GM19025 (cell line): ENCODE measurements around the gene OR52J3.
"Not testable (repeated sequence)": the region's sequence is repeated elsewhere in the genome, so short reads cannot be mapped to it uniquely, and the experiment has no call there.

ENCODE experiments used
- ATAC-seq: cut with Tn5 transposase; IDR thresholded peaks from one replicate; pipeline ENCODE4 v1.9.1; 2021; ENCODE audit warnings: mild to moderate bottlenecking, low read depth, moderate library complexity; ENCODE audit not compliant: unreplicated experiment

The OR52J3 gene

DNA sequence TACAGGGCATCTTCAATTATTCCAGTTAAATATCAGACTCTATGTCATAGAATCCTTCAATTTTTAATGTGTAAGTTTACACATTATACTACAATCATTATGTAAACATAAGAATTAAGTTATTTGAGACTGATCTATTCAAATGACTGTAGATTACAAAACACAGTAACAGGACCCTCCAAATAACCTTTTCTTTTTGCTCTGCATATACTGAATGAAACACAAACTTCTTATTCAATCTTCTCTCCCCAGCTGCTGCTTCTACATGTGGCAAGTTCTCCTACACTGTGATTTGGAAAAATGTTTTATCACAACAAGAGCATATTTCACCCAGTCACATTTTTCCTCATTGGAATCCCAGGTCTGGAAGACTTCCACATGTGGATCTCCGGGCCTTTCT is at the start of gene OR52J3:
TSS of gene OR52J3 (plus strand) at position 301 of the 400 bp plus-strand sequence. CDS start at position 301, 0 bp downstream.
- ATAC-seq = no peak

DNA sequence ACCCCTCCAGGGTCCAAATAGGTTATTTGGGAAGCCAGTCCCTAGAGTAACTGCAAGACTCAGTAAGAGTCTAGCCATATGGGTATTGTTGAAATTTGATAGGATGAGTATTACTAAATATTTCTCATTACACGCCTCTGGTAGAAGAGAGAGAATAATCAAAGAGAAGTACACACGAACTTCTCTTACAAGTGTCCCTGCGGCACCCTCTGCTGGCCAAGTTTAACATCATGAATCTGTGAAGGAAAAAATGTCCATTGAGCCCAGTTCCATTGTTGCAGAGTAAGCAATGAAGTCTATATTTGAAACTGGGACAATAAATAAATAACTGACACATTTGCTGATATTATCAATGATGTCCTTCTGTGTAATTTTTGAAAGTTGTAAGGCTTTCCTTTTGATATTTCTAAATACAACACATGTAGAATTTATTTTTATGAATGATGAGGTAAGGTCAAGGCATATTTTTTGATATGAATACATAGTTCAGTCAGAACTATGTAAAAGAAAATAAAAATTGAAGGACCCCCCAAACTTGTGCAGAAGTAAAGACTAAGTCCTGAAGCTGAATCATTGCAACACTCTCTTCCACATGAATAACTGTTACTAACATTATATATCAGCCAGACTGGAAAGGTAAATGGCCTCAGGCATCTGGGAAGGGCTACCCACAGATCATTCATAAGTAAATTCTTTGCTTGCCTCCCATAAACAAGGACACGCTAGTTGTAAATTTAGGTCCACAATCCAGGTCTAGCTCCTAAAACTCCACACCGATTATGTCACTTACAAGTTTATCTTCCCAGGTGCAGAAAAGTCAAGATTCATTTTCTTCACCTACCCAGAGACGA is 41.7 kb upstream of the OR52J3 start:
- no peak for ATAC-seq

DNA sequence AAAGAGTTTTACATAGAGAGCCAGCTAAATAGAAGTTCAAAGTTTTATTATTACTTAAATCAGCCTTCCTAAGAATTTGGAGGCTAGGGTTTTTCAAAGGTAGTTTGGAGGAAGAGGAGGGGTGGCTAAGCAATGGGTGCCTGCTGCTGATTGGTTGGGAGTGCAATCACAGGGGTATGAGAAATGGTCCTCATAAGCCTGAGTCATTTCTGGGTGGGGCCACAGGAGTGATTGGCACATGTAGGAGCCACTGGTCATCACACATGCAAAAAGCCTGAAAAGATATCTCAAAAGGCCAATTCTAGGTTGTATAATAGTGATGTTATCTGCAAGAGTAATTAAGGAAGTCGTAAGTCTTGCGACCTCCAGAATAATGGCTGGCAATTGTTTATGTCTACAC is 38.8 kb upstream of the OR52J3 start:
- no peak for ATAC-seq

DNA sequence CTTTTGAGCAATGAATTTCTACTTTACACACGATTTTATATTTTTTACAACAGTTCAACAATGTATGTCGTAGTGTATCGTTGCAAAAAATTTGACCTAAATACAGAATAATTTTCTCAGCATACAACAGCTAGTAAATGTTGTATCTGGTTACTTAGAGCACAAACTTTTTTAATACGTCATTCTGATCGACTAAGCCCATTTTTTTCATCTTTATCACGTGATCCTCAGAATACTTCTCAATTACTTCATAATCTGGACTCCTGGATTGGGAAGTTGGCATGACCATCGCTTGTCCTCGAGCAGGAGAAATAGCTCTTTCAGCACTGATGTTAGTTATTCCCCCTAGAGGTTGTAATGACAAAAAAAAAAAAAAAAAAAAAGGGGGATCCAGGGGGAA is 35.1 kb upstream of the OR52J3 start:
- ATAC-seq = no peak

DNA sequence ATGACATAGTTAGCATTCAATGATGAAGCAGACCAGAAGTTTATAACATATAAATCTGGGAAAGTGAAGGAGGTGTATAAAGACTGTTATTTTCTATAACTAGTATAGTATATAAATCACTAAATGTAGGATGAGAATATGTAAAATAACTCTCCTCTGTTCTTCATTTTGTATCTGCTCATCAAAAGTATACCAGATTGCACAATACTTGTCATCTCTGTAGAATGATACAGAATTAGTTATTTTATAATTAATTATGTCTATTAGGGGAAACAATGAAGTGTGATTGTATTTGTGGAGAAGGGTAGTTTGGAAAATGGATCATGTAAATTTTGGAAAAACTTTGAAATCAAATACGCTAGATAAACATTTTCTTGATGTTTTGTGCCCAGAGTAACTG is 33.3 kb upstream of the OR52J3 start:
- no peak for ATAC-seq

DNA sequence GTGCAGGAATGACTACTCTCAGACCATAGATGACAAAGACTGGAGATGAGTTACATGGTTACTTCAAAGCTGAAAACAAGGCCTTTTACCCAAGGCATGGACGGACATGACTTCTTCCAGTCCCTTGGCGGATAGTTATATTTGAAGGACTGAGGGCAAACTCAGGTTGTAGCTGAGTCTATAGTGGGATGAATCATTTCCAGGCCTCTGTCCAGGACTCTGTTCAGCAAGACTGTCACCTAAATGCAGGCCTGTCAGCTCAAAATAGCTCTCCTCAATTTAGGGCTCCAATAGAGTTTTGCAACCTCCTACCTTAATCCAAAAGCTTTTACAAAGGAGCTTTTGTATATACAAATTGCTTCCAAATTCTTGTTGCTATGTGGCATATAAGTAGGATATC is 24.3 kb upstream of the OR52J3 start:
- no peak for ATAC-seq

DNA sequence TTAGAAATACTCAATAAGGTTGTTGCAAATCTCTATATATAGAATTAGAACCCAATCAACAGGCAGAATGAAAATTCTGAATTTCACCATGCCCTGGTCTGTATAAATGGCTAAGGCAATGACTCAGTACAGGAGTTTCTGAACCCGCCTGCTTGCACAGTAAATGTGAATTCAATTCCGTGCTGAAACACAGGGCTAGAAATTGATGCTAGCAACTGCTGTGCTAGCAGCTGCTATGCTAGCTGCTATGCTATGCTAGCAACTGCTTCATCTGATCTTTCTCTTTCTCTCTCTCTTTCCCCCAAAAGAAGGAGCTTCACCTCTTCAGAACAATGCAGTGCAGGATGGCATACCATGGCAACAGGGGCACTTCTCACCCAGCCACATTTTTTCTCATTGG is 9.7 kb upstream of the OR52J3 start:
- ATAC-seq = no peak

DNA sequence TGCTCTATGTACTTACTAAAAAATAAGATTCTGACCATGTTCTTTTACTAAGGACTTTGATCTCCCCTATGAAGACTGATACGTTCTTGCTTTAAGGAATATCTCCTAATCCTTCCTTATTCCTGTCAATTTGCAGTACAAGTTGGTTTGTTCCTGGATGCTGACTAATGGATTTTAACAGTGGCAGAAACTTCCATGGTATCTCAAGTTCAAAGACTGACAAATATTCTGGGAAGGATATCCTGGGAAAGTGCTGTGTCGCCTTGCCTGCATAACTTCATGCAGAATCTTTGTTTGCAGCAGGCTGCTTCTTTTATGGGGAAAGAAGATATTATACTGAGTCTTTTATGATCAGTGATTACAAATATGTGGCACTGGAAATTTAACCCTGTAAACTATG is 8.4 kb upstream of the OR52J3 start:
- no peak for ATAC-seq

DNA sequence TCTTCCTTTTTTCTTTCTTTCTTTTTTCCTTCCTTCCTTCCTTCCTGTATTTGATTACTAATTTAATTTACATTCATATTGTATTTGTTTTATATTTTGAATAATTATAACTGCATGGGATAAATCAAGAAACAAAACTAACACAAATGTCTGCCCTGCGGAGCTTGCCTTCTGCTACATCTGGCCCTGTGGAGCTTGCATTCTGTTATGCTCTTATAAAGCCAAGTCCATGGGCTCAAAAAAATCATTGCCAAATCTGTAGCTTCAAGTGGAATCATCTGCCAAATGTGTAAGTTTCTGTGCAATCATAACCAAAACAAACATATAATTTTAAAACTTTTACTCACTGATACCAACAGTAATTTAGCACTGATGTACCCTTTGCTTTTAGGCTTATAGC is 8.0 kb upstream of the OR52J3 start:
- ATAC-seq = no peak

DNA sequence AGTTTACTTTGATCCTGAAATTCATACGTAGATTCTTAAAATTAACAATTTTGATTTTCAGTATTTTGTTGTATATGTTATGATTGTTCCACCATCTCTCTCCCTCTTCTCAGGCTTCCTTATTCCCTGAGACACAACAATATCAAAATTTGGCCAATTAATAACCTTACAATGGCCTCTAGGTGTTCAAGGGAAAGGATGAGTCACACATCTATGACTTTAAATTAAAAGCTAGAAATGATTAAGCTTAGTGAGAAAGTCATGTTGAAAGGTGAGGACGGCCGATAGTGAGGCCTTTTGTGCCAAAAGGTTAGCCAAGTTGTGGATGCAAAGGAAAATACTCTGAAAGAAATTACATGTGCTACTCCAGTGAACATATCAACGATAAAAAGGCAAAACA is 5.5 kb upstream of the OR52J3 start:
- ATAC-seq = no peak

DNA sequence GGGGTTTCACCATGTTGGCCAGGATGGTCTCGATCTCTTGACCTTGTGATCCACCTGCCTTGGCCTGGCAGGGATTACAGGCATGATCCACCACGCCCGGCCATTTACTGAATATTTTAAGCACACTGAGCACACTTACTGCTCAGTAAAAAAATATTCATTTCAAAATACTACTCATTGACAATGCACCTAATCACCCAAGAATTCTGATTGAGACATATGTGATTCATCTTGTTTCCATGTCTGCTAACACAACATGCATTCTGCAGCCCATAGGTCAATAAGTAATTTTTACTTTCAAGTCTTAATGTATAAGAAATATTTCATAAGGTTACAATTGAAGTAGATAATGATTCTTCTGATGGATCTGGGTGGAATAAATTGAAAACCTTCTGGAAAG is 4.2 kb upstream of the OR52J3 start:
- ATAC-seq = no peak

DNA sequence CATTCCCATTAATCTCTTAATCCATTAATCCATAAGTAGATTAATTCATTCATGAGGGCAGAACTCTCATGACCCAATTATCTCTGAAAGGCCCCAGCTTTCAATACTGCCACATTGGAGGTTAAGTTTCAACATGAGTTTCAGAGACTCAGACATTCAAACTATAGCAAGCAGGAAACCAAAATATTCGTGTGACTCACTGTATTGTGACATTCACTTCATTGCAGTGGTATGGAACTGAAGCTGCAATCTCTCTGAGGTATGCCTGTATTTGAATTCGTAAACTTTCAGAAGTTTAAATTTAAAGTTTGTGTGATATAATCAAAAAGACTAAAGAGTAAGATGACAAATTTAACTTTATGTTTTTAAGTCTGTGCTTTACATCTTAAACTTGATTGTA is 2.9 kb upstream of the OR52J3 start:
- ATAC-seq = no peak

DNA sequence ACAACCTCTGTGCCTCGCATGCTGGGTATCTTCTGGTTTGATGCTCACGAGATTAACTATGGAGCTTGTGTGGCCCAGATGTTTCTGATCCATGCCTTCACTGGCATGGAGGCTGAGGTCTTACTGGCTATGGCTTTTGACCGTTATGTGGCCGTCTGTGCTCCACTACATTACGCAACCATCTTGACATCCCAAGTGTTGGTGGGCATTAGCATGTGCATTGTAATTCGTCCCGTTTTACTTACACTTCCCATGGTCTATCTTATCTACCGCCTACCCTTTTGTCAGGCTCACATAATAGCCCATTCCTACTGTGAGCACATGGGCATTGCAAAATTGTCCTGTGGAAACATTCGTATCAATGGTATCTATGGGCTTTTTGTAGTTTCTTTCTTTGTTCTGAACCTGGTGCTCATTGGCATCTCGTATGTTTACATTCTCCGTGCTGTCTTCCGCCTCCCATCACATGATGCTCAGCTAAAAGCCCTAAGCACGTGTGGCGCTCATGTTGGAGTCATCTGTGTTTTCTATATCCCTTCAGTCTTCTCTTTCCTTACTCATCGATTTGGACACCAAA is 516 bp downstream of the OR52J3 start:
- no peak for ATAC-seq

DNA sequence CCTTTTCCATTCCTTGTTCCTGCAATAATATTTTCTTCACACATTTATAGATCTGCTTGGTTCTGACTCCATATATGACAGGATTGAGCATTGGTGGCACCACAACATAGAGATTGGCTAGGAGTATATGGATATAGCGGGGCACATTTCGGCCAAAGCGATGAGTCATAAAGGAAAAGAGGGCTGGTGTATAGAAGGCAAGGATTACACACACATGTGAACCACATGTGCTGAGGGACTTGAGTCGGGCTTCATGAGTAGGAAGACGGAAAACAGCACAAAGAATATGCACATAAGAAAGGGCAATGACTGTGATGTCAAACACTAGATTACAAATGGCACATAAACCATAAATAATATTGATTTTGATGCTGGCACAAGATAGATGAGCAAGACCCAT is 12.4 kb downstream of the OR52J3 start:
- ATAC-seq = not testable (repeated sequence)

DNA sequence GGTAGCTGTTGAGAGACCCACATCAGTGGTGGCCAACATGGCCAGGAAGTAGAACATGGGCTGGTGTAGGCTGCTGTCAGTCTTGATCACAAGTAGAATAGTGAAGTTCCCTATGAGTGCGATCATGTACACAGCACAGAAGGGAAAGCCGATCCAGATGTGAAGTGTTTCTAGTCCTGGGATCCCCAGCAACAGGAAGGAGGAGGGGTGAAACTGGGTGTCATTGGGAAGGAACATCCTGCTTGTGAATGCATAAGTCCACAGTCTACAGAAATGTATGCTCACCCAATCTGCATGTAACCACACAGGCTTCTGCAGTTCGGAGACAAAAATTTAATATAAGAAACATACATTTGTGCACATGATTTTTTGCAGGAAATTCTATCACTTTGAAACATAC is 13.1 kb downstream of the OR52J3 start, which contains the start of gene OR52E2:
TSS of gene OR52E2 (minus strand) at position 237 of the 400 bp plus-strand sequence. CDS start at position 237, 0 bp downstream.
- no peak for ATAC-seq

DNA sequence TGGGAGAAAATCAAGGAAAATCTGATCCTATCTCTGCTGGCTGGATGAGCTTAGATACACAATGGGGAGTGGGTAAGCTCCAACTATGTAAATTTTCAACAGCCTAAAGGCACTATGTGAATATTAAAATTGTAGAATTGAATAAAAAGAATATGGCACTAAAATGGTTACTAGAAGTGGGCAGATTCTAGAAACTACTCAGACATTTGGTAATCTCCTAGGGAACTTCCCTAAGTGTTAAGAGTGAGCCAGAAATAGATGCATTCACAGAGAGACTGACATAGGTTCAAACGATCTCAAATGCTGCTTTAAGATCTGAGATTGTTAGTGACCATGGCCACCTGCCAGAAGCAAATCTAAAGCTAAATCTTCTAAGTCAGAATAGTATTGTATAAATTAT is 18.7 kb downstream of the OR52J3 start:
- no peak for ATAC-seq

DNA sequence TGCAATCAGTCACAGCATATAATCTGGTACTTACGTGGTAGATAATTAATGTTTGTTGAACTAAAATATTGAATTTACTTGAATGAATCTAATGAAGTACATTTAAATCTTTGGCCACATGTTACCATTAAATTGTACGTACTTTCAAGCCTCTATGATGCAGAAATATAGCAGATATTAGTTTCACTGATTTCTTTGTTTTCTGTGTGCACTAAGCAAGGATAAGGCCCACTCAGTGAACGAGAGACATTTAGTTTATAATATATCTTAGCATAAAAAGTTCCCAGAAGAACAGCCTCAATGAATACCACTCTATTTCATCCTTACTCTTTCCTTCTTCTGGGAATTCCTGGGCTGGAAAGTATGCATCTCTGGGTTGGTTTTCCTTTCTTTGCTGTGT is 22.9 kb downstream of the OR52J3 start, which contains the start of gene OR52E1:
TSS of gene OR52E1 (plus strand) at position 301 of the 400 bp plus-strand sequence.
- no peak for ATAC-seq

DNA sequence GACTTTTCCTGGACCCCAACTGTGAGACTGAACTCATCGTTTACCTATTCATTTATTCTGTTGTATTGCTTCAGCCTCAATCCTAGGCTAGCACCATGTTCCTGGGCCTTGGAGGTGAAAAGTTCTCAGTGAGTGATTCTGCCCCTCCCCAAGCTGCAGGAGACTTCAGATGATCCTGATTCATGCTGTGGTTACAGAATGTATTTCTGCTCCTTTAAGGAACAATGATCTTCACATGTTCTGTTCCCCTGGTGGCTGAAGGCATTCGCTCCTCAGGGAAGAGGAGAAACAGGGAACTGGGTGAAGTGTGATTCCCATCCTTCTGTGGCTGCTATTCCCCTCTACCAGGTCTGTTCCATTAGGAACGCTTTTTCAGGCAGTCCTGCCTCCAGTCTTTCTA is 25.5 kb downstream of the OR52J3 start:
- no peak for ATAC-seq

DNA sequence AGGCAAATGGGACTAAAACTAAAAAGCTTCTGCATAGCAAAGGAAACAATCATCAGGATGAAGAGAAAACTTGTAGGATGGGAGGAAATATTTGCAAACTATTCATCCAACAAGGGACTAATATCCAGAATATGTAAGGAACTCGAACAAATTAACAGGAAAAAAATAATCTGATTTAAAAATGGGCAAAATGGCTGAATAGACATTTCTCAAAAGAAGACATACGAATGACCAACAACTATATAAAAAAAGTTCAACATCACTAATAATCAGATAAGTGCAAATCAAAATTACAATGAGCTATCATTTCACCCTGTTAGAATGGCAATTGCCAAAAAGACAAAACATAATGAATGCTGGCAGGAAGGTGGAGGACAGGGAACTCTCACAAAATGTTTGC is 35.1 kb downstream of the OR52J3 start:
- no peak for ATAC-seq

DNA sequence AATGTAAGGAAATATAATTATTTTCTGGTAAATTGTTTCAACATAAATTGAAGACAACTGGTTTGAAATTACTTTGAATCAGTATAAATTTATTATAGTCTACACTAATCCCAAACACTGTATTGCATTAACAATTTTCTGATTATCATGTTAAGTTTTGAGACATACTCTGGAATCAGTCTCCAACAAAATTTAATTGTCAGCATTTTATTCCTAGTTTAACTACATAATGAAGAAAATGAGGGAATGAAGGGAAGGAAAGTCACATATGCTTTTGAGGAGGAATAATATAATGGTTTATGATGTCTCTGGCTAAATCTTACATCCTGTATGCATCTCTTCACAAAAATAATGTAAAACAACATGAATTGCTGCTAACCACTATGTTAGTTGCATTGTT is 37.3 kb downstream of the OR52J3 start:
- no peak for ATAC-seq

DNA sequence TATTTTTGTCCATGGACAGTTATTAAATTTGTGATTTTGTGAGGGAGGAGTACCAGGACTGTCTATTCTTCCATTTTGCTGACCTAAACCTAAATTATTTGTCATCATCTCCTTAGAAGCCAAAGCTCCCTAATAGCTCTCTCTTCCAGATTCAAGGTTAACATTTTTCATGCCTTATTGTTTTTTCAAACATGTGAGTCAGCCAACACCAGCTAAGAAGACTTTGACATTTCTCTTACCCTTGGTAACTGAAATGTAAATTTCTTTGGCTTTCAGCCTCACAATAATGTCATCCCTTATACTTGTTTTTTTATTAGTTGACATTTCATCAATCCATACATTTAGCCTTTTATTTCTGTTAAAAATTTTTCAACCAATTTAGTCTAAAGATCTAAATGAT is 42.2 kb downstream of the OR52J3 start:
- ATAC-seq = no peak

DNA sequence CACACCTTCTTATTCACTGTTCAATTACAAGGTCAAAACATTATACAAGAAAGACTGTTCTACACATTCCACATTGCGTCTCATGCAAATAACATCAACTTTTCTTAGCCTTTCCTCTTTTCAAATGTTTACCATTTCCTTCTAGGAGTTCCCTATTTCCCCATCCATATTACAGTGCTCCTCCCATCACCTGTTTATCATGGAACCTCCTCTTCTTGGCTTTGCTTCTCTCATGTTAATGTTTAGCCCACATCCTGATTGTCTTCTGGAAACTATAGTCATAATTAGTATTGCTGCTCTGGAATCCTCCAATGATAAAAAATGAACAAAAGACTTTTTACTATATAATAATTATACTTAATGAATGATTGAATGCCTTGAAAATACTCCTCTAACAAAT is 44.3 kb downstream of the OR52J3 start:
- no peak for ATAC-seq
